Measurements from ENCODE around the gene TTLL4. TPM values are rescaled to one million over a fixed set of nuclear protein-coding genes. Genes with fewer than 3 reads are reported as not detected.

Gene TTLL4
- total RNA-seq, 2 experiments from 2014 or later: 38.2 to 68.0 TPM

DNA sequence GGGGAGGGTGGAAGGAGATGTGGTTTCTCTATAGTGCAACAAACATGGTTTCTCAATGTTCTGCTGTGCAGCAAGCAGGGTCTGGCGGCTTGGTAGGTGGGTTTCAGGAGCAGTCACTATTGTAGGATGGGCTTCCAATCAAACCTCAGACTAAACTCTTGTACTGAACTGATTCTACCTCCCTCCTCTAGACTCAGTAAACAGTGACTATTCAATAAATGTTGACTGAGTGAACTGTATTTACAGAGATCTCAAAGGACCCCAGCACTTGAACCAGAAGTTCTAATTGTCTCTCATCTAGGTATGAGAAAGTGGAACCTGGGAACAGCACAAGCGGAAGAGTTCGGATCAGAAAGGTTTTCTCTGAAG lies 44.5 kb downstream of the TTLL4 start:
- no peak for TF ChIP-seq EZH2phosphoT487 (IDR thresholded peaks at IDR 0.05; ENCODE audit: borderline replicate concordance, low read depth, low read length)
- no peak for TF ChIP-seq CTCF (conservative IDR thresholded peaks at IDR 0.05; ENCODE audit: low read length)
- H3K36me3 ChIP-seq (ENCODE audit: insufficient read depth, low read length): peaks cover 66% of the 10 kb centered on the region

DNA sequence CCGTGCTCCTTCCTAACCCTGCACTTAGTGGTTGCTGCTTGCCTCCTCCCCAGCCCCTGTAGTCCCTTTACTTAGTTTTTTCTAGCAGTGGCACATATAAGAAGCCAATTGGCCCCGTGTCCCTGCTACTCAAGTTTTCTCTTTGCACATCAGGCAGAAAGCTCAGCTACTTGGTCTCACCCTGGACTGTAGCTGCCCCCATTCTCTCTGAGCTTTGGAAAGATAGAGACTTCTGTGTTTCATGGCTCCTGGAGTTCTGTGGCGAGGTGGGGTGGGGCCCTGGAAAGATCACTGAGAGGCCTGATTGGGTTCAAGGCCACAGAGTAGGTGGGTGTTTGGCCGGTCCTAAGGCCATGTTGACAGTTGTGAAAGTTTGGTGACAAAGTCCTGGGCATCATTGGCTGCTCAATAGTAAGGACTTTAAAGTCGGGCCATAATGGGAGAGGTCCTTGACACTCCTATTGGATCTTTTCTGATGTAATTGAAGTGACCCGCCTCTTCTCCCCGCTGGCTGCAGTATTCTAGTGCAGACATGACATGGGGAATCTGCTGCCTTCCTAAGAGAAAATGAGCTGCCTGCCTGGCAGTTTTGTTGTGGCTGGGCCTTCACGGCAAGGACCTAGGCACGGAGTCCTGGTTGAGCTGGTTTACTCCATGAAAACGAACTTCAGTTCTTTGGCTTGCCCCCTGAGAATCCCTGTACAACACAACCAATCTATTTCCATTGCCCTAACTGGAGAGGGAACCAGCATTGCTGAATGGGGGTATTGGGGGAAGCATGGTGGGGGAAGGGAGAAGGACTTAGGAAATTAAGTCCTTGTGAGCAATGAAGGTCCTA lies 45.2 kb downstream of the TTLL4 start:
- no peak for TF ChIP-seq CTCF (conservative IDR thresholded peaks at IDR 0.05; ENCODE audit: low read length)
- no peak for TF ChIP-seq EZH2phosphoT487 (IDR thresholded peaks at IDR 0.05; ENCODE audit: borderline replicate concordance, low read depth, low read length)
- ChIA-PET CTCF (ENCODE audit: unreplicated experiment) (interaction anchor here (0.6 kb wide), 1 partner anchor 24 kb away, joined by 3 read pairs; no protein-coding TSS in a partner anchor), POLR2A (interaction anchor here (0.6 kb wide), 1 partner anchor 84 kb away, joined by 3 read pairs; no protein-coding TSS in a partner anchor)
- H3K27ac ChIP-seq (ENCODE audit: low read depth, low read length, poor library complexity, severe bottlenecking): no peak overlapping the region
- H3K79me2 ChIP-seq (ENCODE audit: insufficient read depth, low read depth, low read length): no peaks in the 10 kb centered on the region
- no peaks in the 10 kb centered on the region for H3K9me2 ChIP-seq (ENCODE audit: insufficient read depth, low read length)
- peaks cover 60% of the 10 kb centered on the region for H3K36me3 ChIP-seq (ENCODE audit: insufficient read depth, low read length)
- H3K4me3 ChIP-seq (ENCODE audit: low read depth, low read length, poor library complexity, severe bottlenecking): no peak overlapping the region
- DNase-seq (ENCODE audit: low spot score): no peak
- no peak overlapping the region for H2AFZ ChIP-seq (ENCODE audit: low read length)
- H3K9me3 ChIP-seq (ENCODE audit: low read length): no peaks in the 10 kb centered on the region
- no TSS peak for BruUV-seq (replicated peaks)
- no peaks in the 10 kb centered on the region; the same call in 1 of the 2 replicates for H4K20me1 ChIP-seq (ENCODE audit: insufficient read depth, low read length)
- intact Hi-C loops (cut with micrococcal nuclease; ENCODE audit: unreplicated experiment): no loop called here
- H3K4me2 ChIP-seq (ENCODE audit: low read length): no peak overlapping the region
- H3K4me1 ChIP-seq (ENCODE audit: insufficient read depth, low read length, poor library complexity, severe bottlenecking): no peaks in the 10 kb centered on the region

More for the DNA sequence above, 44.5 kb downstream of the TTLL4 start:
- Histone ChIP-seq H3K4me3 (ENCODE audit: low read depth, low read length, poor library complexity, severe bottlenecking) (no peak overlapping the region), H3K79me2 (ENCODE audit: insufficient read depth, low read depth, low read length) (no peaks in the 10 kb centered on the region), H4K20me1 (ENCODE audit: insufficient read depth, low read length) (no peaks in the 10 kb centered on the region; the same call in 1 of the 2 replicates), H3K9me2 (ENCODE audit: insufficient read depth, low read length) (no peaks in the 10 kb centered on the region), H2AFZ (ENCODE audit: low read length) (no peak overlapping the region), H3K9me3 (ENCODE audit: low read length) (no peaks in the 10 kb centered on the region), H3K4me1 (ENCODE audit: insufficient read depth, low read length, poor library complexity, severe bottlenecking) (no peaks in the 10 kb centered on the region), H3K27ac (ENCODE audit: low read depth, low read length, poor library complexity, severe bottlenecking) (no peak overlapping the region), H3K4me2 (ENCODE audit: low read length) (no peak overlapping the region)
- ChIA-PET CTCF (ENCODE audit: unreplicated experiment) (no interaction called here), POLR2A (interaction anchor here (0.6 to 1.8 kb wide), 2 partner anchors 23 to 84 kb away, joined by 3 read pairs; no protein-coding TSS in a partner anchor)
- intact Hi-C loops (cut with micrococcal nuclease; ENCODE audit: unreplicated experiment): no loop called here
- DNase-seq (ENCODE audit: low spot score): no peak
- BruUV-seq (replicated peaks): no TSS peak

Measured in OCI-LY7 (cell line).